H1 (cell line): Measurements from ENCODE around the gene ZNF273. TPM values are rescaled to one million over a fixed set of nuclear protein-coding genes. Genes with fewer than 3 reads are reported as not detected.

Experiments
- BCL11A ChIP-seq, 2 experiments: IDR thresholded peaks; one replicate each; pipeline ENCODE4 v1.6.1; 2011; ENCODE audit warnings: low read depth in 2 of 2, low read length in 2 of 2, mild to moderate bottlenecking in 2 of 2
- SIRT6 ChIP-seq: IDR thresholded peaks from one replicate; pipeline ENCODE4 v1.7.1; 2012; ENCODE audit warnings: low read length, inconsistent platforms
- polyA plus RNA-seq, 7 experiments: library from polyadenylated mRNA; depleted of rRNA in 3 of 7; stranded (reverse) in 5 of 7; unstranded in 2 of 7; fragments of >200 nt in 5 of 7; fragments of 200-250 nt in 2 of 7; gene quantifications; 1 replicate in 5 of 7; 2 replicates in 1 of 7; 4 replicates in 1 of 7; pipeline versions ENCODE4 v1.2.1 to v1.2.3, GENCODE V29; 2011 to 2013; ENCODE audit warnings: missing spikeins in 2 of 7, mixed read lengths in 2 of 7
- total RNA-seq: library from RNA; stranded (reverse); fragmentation: NEBNext Ultra II Directional; extraction: Animal tissue kit (Norgen Biotek cat#: 25700); gene quantifications from 2 replicates; pipeline ENCODE4 v1.2.1, GENCODE V29; 2021
- TF ChIP-seq, protein P1 (sequence below), 3 experiments: IDR thresholded peaks; 1 replicate in 2 of 3; 2 replicates in 1 of 3; pipeline versions ENCODE4 v1.5.1 to v1.6.1; 2011; ENCODE audit warnings: low read length in 3 of 3, mild to moderate bottlenecking in 3 of 3, inconsistent platforms in 2 of 3, low read depth in 1 of 3, moderate library complexity in 1 of 3; ENCODE audit not compliant: insufficient read depth in 1 of 3; ENCODE audit errors: control extremely low read depth in 1 of 3

ZNF273 gene
- total and polyA plus RNA-seq, 2 of the 8 experiments (the other 6 are each of a cell fraction or from before 2014, with no cell fraction given) = 6.2 to 23.2 TPM

DNA sequence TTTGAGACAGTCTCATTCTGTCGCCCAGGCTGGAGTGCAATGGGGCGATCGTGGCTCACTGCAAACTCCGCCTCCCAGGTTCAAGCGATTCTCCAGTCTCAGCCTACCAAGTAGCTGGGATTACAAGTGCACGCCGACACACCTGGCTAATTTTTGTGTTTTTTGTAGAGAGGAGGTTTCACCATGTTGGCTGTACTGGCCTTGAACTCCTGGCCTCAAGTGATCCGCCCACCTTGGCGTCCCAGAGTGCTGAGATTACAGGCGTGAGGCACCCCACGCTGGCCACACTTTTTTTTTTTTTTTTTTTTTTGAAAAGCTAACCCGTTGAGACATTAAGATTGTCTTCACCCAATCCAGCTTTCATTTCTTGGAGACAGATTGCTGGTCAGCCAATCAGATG is 2.1 kb downstream of the ZNF273 start (continued):
- TF ChIP-seq BCL11A (IDR thresholded peaks at IDR 0.05; ENCODE audit: low read depth in 2 of 2, low read length in 2 of 2) (no peak), SIRT6 (no peak)
- TF ChIP-seq, protein P1, sequence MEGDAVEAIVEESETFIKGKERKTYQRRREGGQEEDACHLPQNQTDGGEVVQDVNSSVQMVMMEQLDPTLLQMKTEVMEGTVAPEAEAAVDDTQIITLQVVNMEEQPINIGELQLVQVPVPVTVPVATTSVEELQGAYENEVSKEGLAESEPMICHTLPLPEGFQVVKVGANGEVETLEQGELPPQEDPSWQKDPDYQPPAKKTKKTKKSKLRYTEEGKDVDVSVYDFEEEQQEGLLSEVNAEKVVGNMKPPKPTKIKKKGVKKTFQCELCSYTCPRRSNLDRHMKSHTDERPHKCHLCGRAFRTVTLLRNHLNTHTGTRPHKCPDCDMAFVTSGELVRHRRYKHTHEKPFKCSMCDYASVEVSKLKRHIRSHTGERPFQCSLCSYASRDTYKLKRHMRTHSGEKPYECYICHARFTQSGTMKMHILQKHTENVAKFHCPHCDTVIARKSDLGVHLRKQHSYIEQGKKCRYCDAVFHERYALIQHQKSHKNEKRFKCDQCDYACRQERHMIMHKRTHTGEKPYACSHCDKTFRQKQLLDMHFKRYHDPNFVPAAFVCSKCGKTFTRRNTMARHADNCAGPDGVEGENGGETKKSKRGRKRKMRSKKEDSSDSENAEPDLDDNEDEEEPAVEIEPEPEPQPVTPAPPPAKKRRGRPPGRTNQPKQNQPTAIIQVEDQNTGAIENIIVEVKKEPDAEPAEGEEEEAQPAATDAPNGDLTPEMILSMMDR (IDR thresholded peaks at IDR 0.05; ENCODE audit: control extremely low read depth in 1 of 3, insufficient read depth in 1 of 3, low read depth in 1 of 3, low read length in 3 of 3) = no peak
